Neuronal stem cell (in vitro differentiated cells): ENCODE measurements around the gene CCDC85C.
A peak's percentile ranks its signal among the peaks of the same experiment; 100 is the strongest.

Experiments
- DNase-seq: peaks from one replicate; pipeline ENCODE4 v3.0.0-alpha.2; 2013; ENCODE audit warnings: low spot score
- H2AFZ ChIP-seq: one replicate; pipeline ENCODE4 v1.6.1; 2013; ENCODE audit warnings: mild to moderate bottlenecking, low read length, inconsistent platforms
- H2AK5ac ChIP-seq: 2 replicates; pipeline ENCODE4 v1.6.1; 2013; ENCODE audit warnings: low read depth, mild to moderate bottlenecking, inconsistent platforms, low read length, moderate library complexity, mixed read lengths
- H2BK120ac ChIP-seq: 2 replicates; pipeline ENCODE4 v1.6.1; 2013; ENCODE audit warnings: low read depth, mild to moderate bottlenecking, inconsistent platforms, low read length, moderate library complexity, mixed read lengths
- H2BK12ac ChIP-seq: one replicate; pipeline ENCODE4 v1.6.1; 2013; ENCODE audit warnings: low read length, inconsistent platforms
- H2BK15ac ChIP-seq: 2 replicates; pipeline ENCODE4 v1.6.1; 2013; ENCODE audit warnings: mild to moderate bottlenecking, low read length, inconsistent platforms, mixed read lengths
- H2BK5ac ChIP-seq: one replicate; pipeline ENCODE4 v1.6.1; 2013; ENCODE audit warnings: inconsistent platforms, mild to moderate bottlenecking, low read length, moderate library complexity
- H3K14ac ChIP-seq: one replicate; pipeline ENCODE4 v1.6.1; 2013; ENCODE audit warnings: low read length, inconsistent platforms
- H3K18ac ChIP-seq: 2 replicates; pipeline ENCODE4 v1.6.1; 2013; ENCODE audit warnings: low read length, inconsistent platforms
- H3K23ac ChIP-seq: 2 replicates; pipeline ENCODE4 v1.6.1; 2013; ENCODE audit warnings: low read depth, mild to moderate bottlenecking, mixed read lengths, low read length, inconsistent platforms; ENCODE audit not compliant: poor library complexity
- H3K27ac ChIP-seq: replicated peaks from 3 replicates; pipeline ENCODE4 v1.5.1; 2013; ENCODE audit warnings: low read length, inconsistent platforms
- H3K27me3 ChIP-seq, 3 experiments: 2 replicates each; pipeline ENCODE4 v1.6.1; 2013; ENCODE audit warnings: low read length in 3 of 3, mild to moderate bottlenecking in 2 of 3, inconsistent platforms in 1 of 3, low read depth in 1 of 3, mixed read lengths in 1 of 3, moderate library complexity in 1 of 3; ENCODE audit not compliant: control insufficient read depth in 3 of 3, insufficient read depth in 3 of 3
- H3K36me3 ChIP-seq, 2 donors: replicated peaks in 1 of 2; 2 replicates each; pipeline ENCODE4 v1.6.1; 2013; ENCODE audit warnings: low read length in 2 of 2; ENCODE audit not compliant: control insufficient read depth in 2 of 2, insufficient read depth in 2 of 2
- H3K4ac ChIP-seq: 2 replicates; pipeline ENCODE4 v1.6.1; 2013; ENCODE audit warnings: inconsistent platforms, mild to moderate bottlenecking, low read length, moderate library complexity
- H3K4me1 ChIP-seq, 2 donors: 1 replicate in 1 of 2; 2 replicates in 1 of 2; pipeline ENCODE4 v1.6.1; 2013; ENCODE audit warnings: low read length in 2 of 2, low read depth in 1 of 2; ENCODE audit not compliant: control insufficient read depth in 2 of 2, insufficient read depth in 1 of 2
- H3K4me2 ChIP-seq: one replicate; pipeline ENCODE4 v1.6.1; 2013; ENCODE audit warnings: mild to moderate bottlenecking, low read length, inconsistent platforms; ENCODE audit not compliant: insufficient read depth, poor library complexity, severe bottlenecking
- H3K4me3 ChIP-seq, 2 donors: 2 replicates each; pipeline ENCODE4 v1.5.1; 2013; ENCODE audit warnings: low read length in 2 of 2, mild to moderate bottlenecking in 2 of 2, inconsistent platforms in 1 of 2, moderate library complexity in 1 of 2
- H3K79me1 ChIP-seq: one replicate; pipeline ENCODE4 v1.6.1; 2013; ENCODE audit warnings: low read depth, mild to moderate bottlenecking, inconsistent platforms, low read length, moderate library complexity
- H3K9ac ChIP-seq: one replicate; pipeline ENCODE4 v1.6.1; 2013; ENCODE audit warnings: mild to moderate bottlenecking, low read depth, low read length, inconsistent platforms; ENCODE audit not compliant: poor library complexity
- H3K9me3 ChIP-seq, 2 donors: replicated peaks in 1 of 2; 2 replicates each; pipeline versions ENCODE3 to v1.6.1; 2013; ENCODE audit warnings: low read length in 2 of 2, mild to moderate bottlenecking in 2 of 2, inconsistent platforms in 1 of 2, low read depth in 1 of 2, mixed read lengths in 1 of 2, moderate library complexity in 1 of 2; ENCODE audit not compliant: control insufficient read depth in 2 of 2, insufficient read depth in 1 of 2
- H4K8ac ChIP-seq: one replicate; pipeline ENCODE4 v1.6.1; 2013; ENCODE audit warnings: low read depth, mild to moderate bottlenecking, inconsistent platforms, low read length, moderate library complexity
- H4K91ac ChIP-seq: one replicate; pipeline ENCODE4 v1.6.1; 2013; ENCODE audit warnings: low read length, low read depth, mild to moderate bottlenecking, inconsistent platforms; ENCODE audit not compliant: poor library complexity
- WGBS, 2 donors: extraction: QIAGEN DNeasy Blood & Tissue Kit; methylation state at CpG; one replicate each; pipeline ENCODE4 v1.1.7; 2013; ENCODE audit warnings: missing lambda C conversion rate in 2 of 2, mixed read lengths in 1 of 2; ENCODE audit not compliant: insufficient read length in 2 of 2, insufficient replicate concordance in 1 of 2; ENCODE audit errors: extremely low coverage in 2 of 2; 5-methylcytosine and 5-hydroxymethylcytosine counted together

Gene CCDC85C

DNA sequence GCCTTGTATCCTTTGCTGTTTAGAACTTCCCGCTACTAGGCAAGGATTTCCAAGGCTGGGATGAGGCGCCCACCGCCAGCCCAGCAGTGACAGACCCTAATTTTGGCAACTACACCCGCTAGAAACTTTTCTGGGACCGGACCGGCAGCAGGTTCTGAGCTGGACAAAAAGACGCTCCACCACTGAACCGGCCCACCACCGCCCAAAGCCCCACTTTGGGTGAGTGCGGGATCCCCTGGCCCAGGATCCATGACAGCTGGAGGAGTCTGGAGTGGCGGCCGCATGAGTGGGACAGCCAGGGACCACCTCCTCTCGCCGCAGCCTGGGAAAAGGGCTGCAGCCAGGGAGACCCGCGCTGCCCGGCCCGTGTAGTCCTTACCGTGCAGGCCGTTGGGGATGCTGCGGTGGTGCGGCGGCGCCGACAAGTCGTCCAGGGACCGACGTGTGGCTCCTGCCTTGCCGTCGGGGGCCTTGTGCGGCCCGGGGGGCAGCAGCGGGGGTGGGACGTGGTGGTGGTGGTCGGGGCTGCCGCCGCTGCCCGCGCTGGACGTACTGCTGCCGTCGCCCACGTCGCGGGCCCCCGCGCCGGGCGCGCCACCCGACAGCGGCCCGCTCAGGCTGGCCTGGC, 1.1 kb downstream of the CCDC85C start:
- Histone ChIP-seq H2BK15ac (peak overlapping the region; percentile 88), H2BK5ac (no peak overlapping the region), H3K36me3 (peaks cover 0 to 6% of the 10 kb centered on the region in 2 donors), H4K91ac (no peak overlapping the region), H3K23ac (peak overlapping the region; percentile 49), H3K27ac (no peak overlapping the region), H3K4me2 (peak overlapping the region; percentile 94), H3K9me3 (no peaks in the 10 kb centered on the region), H4K8ac (no peak overlapping the region), H2BK12ac (no peak overlapping the region), H3K4ac (no peak overlapping the region), H2AFZ (no peak overlapping the region), H3K79me1 (peaks cover 16% of the 10 kb centered on the region), H3K9ac (peak overlapping the region; percentile 93), H2AK5ac (peak overlapping the region; percentile 91), H3K4me1 (peaks cover 40 to 51% of the 10 kb centered on the region in 2 donors), H3K4me3 (peak overlapping the region; percentile 75 to 86), H3K27me3 (peaks cover 0 to 31% (median 9%) of the 10 kb centered on the region in 3 experiments), H3K14ac (peak overlapping the region; percentile 94), H3K18ac (peak overlapping the region; percentile 99), H2BK120ac (no peak overlapping the region)
- WGBS, 2 donors: no CpG with 5 or more reads among the region's 53 CpGs
- no peak for DNase-seq

DNA sequence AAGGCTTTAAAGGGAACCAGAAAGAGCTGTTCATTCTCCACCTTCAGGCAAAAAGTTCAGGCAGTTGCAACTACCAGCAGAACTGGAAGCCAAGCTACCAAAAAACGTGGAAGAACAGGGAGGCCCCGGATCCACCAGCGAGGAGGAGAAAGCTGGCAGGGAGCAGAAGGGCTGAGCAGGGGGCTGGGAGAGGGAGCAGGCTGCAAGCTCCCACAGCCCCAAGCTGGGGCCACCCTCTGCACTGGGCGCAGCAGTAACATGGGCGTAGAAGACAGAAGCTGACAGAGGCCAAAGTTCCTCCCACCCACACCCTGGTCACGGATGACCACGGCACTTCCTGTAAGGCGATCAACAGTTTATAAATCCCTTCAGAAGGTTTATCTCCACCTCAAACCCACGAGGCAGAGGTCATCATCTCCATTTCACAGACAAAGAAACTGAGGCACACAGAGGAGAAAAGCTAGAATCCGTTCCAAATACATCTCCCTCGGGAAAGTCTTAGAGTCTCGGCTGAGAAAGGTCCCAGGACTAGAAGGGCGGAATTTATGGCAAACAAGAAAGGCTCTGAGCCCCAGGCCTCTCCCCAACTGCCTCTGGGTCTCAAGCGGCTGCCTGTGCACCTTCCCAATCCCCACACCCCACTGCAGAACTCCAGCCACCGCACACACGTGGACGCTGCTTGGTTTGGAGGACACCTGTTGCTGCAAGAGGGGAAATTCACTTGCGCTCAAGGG, 1.8 kb downstream of the CCDC85C start:
- H3K18ac ChIP-seq: peak overlapping the region; percentile 87
- H3K27me3 ChIP-seq: peaks cover 0 to 37% (median 9%) of the 10 kb centered on the region in 3 experiments
- no peak overlapping the region for H2AFZ ChIP-seq
- H3K36me3 ChIP-seq: peaks cover 0 to 11% of the 10 kb centered on the region in 2 donors
- H4K8ac ChIP-seq: no peak overlapping the region
- H3K9ac ChIP-seq: no peak overlapping the region
- no peak for DNase-seq
- H3K27ac ChIP-seq: no peak overlapping the region
- peak overlapping the region; percentile 75 to 86 for H3K4me3 ChIP-seq
- no peak overlapping the region for H2BK12ac ChIP-seq
- peaks cover 40 to 54% of the 10 kb centered on the region in 2 donors for H3K4me1 ChIP-seq
- no peak overlapping the region for H2BK15ac ChIP-seq
- H2AK5ac ChIP-seq: peak overlapping the region; percentile 19
- peak overlapping the region; percentile 58 for H3K23ac ChIP-seq
- H3K79me1 ChIP-seq: peaks cover 22% of the 10 kb centered on the region
- H3K4ac ChIP-seq: no peak overlapping the region
- H3K4me2 ChIP-seq: peak overlapping the region; percentile 94
- no peaks in the 10 kb centered on the region for H3K9me3 ChIP-seq
- WGBS, 2 donors: no CpG with 5 or more reads among the region's 18 CpGs
- no peak overlapping the region for H2BK5ac ChIP-seq
- H4K91ac ChIP-seq: no peak overlapping the region
- no peak overlapping the region for H3K14ac ChIP-seq
- no peak overlapping the region for H2BK120ac ChIP-seq

DNA sequence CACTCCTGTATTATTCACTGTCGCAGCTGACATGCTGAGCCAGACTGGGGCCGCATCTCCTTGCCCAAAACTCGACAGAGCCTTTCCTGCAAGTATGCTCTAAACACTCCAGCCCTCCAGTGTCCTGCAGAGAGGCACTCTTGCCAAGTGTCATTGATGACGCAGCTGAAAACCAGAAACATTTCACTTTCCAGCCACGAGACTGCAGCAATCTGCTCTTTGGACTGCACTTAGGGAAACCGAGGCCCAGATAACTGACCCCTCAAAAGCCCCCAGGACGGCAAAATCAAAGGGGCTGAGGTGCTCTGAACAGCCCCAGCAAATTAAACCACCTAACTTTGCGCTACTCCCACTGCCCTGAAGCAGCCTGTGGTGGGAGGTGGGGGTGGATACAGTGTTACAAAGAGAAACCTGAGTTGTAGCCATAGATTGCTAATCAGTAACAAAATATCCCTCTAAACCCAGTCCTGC, 2.6 kb downstream of the CCDC85C start:
- H3K36me3 ChIP-seq: peaks cover 0 to 12% of the 10 kb centered on the region in 2 donors
- H3K4me3 ChIP-seq: peak overlapping the region in 1 of 2 donors; percentile 75
- no peaks in the 10 kb centered on the region for H3K9me3 ChIP-seq
- DNase-seq: no peak
- no peak overlapping the region for H2AFZ ChIP-seq
- no peak overlapping the region for H4K8ac ChIP-seq
- no peak overlapping the region for H4K91ac ChIP-seq
- no peak overlapping the region for H3K4ac ChIP-seq
- H3K27me3 ChIP-seq: peaks cover 0 to 44% (median 9%) of the 10 kb centered on the region in 3 experiments
- H2BK5ac ChIP-seq: no peak overlapping the region
- H3K27ac ChIP-seq: no peak overlapping the region
- no peak overlapping the region for H2AK5ac ChIP-seq
- H3K14ac ChIP-seq: no peak overlapping the region
- peaks cover 38 to 53% of the 10 kb centered on the region in 2 donors for H3K4me1 ChIP-seq
- no peak overlapping the region for H2BK120ac ChIP-seq
- H3K79me1 ChIP-seq: peaks cover 22% of the 10 kb centered on the region
- H3K23ac ChIP-seq: no peak overlapping the region
- no peak overlapping the region for H3K9ac ChIP-seq
- H2BK15ac ChIP-seq: no peak overlapping the region
- H3K18ac ChIP-seq: no peak overlapping the region
- H2BK12ac ChIP-seq: no peak overlapping the region
- no CpG with 5 or more reads among the region's 8 CpGs for WGBS, 2 donors
- no peak overlapping the region for H3K4me2 ChIP-seq

DNA sequence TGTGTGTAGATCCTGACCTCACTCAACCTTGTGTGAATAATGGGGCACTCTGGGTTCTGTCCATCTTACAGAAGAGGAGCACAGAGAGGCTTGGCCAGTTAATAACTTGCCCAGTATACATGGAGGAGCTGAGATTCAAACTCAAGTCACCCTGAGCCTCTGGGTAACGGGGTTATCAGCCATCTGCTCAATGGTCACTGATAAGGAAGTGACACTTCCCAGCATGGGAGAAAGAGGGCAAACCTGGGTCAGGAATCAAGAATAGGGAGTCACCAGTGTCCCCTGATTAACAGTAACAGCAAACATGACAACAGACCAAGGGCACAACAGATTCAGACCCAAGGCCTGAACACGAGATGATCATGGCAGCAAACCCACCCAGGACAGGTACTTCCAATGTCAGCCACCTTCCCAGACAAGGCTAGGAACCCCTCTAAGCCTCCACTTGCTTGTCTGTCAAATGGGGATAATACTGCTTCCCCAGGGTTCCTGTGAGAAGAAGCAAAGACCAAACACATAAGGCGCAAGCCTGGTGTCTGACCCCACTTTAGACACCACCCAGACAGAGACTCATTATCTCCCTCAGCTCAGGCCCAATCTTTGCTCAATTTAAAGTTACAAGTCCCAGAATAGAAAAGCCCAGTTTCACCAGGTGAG, 3.6 kb downstream of the CCDC85C start:
- WGBS, 2 donors: no CpG with 5 or more reads among the region's 3 CpGs

More for the DNA sequence above, 3.6 kb downstream of the CCDC85C start:
- no peak overlapping the region for H3K18ac ChIP-seq
- no peak overlapping the region for H3K14ac ChIP-seq
- no peak overlapping the region for H3K23ac ChIP-seq
- H2BK120ac ChIP-seq: no peak overlapping the region
- H3K79me1 ChIP-seq: peaks cover 25% of the 10 kb centered on the region
- no peak for DNase-seq
- H3K27me3 ChIP-seq: peaks cover 0 to 47% (median 9%) of the 10 kb centered on the region in 3 experiments
- H2BK15ac ChIP-seq: no peak overlapping the region
- no peak overlapping the region for H4K8ac ChIP-seq
- no peak overlapping the region for H4K91ac ChIP-seq
- H2BK5ac ChIP-seq: no peak overlapping the region
- no peaks in the 10 kb centered on the region for H3K9me3 ChIP-seq
- peaks cover 28 to 45% of the 10 kb centered on the region in 2 donors for H3K4me1 ChIP-seq
- no peak overlapping the region for H3K27ac ChIP-seq
- H3K36me3 ChIP-seq: peaks cover 0 to 15% of the 10 kb centered on the region in 2 donors
- H3K4me3 ChIP-seq: no peak overlapping the region
- H2BK12ac ChIP-seq: no peak overlapping the region
- no peak overlapping the region for H2AK5ac ChIP-seq
- no peak overlapping the region for H3K9ac ChIP-seq
- no peak overlapping the region for H3K4me2 ChIP-seq
- H3K4ac ChIP-seq: no peak overlapping the region
- no peak overlapping the region for H2AFZ ChIP-seq
